Type B pancreatic cell (in vitro differentiated cells): ENCODE data around the gene GLI1. TPM values are rescaled to one million over a fixed set of nuclear protein-coding genes. Genes with fewer than 3 reads are reported as not detected.
"Not testable (repeated sequence)": the region's sequence is repeated elsewhere in the genome, so short reads cannot be mapped to it uniquely, and the experiment has no call there.

Experiments used
- DNase-seq: peaks from one replicate; pipeline ENCODE4 v3.0.0; 2021; ENCODE audit warnings: mixed read lengths; ENCODE audit not compliant: unreplicated experiment; ENCODE audit errors: extremely low spot score
- H3K27ac Mint-ChIP-seq: 2 replicates; pipeline ENCODE4 v1.8.0; 2021; ENCODE audit warnings: mild to moderate bottlenecking, mixed read lengths
- H3K27me3 Mint-ChIP-seq: 2 replicates; pipeline ENCODE4 v1.8.0; 2021; ENCODE audit warnings: mixed read lengths
- H3K36me3 Mint-ChIP-seq: 2 replicates; pipeline ENCODE4 v1.8.0; 2021; ENCODE audit warnings: mixed read lengths
- H3K4me1 Mint-ChIP-seq: one replicate; pipeline ENCODE4 v1.8.0; 2021; ENCODE audit warnings: mixed read lengths; ENCODE audit not compliant: unreplicated experiment
- H3K4me3 Mint-ChIP-seq: 2 replicates; pipeline ENCODE4 v1.8.0; 2021; ENCODE audit warnings: mild to moderate bottlenecking, mixed read lengths
- H3K9me3 Mint-ChIP-seq: 2 replicates; pipeline ENCODE4 v1.8.0; 2021; ENCODE audit warnings: mixed read lengths
- total RNA-seq: library from RNA; stranded (reverse); gene quantifications from 2 replicates; pipeline ENCODE4 v1.2.1, GENCODE V29; 2021; ENCODE audit warnings: low replicate concordance
- TF ChIP-seq, protein P1 (sequence below): fragments of 200-600 bp; sonication (generic); conservative IDR thresholded peaks from 2 replicates; pipeline ENCODE4 v1.5.0; 2021; ENCODE audit warnings: antibody characterized with exemption, mild to moderate bottlenecking

The GLI1 gene
- total RNA-seq, 1 donor from 2014 or later: 22.7 TPM

GRCh38 chr12:57496822-57497221 lies 37.2 kb downstream of the GLI1 start:
- no peak for DNase-seq
- no peaks in the 10 kb centered on the region for H3K9me3 Mint-ChIP-seq
- H3K27me3 Mint-ChIP-seq: no peaks in the 10 kb centered on the region
- no peak overlapping the region for H3K27ac Mint-ChIP-seq
- no peaks in the 10 kb centered on the region for H3K4me1 Mint-ChIP-seq
- peaks cover 39% of the 10 kb centered on the region for H3K36me3 Mint-ChIP-seq
- TF ChIP-seq, protein P1, sequence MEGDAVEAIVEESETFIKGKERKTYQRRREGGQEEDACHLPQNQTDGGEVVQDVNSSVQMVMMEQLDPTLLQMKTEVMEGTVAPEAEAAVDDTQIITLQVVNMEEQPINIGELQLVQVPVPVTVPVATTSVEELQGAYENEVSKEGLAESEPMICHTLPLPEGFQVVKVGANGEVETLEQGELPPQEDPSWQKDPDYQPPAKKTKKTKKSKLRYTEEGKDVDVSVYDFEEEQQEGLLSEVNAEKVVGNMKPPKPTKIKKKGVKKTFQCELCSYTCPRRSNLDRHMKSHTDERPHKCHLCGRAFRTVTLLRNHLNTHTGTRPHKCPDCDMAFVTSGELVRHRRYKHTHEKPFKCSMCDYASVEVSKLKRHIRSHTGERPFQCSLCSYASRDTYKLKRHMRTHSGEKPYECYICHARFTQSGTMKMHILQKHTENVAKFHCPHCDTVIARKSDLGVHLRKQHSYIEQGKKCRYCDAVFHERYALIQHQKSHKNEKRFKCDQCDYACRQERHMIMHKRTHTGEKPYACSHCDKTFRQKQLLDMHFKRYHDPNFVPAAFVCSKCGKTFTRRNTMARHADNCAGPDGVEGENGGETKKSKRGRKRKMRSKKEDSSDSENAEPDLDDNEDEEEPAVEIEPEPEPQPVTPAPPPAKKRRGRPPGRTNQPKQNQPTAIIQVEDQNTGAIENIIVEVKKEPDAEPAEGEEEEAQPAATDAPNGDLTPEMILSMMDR: no peak
- H3K4me3 Mint-ChIP-seq: no peak overlapping the region

- TF ChIP-seq, protein P1: no peak
- Mint-ChIP-seq H3K9me3 (no peaks in the 10 kb centered on the region), H3K27me3 (no peaks in the 10 kb centered on the region), H3K4me1 (no peaks in the 10 kb centered on the region), H3K27ac (peak overlapping the region; percentile 7), H3K36me3 (peaks cover 43% of the 10 kb centered on the region), H3K4me3 (no peak overlapping the region)
- DNase-seq: no peak
These were observed 37.9 kb downstream of the GLI1 start for GRCh38 chr12:57497223-57498131.

GRCh38 chr12:57498132-57498502 lies 38.5 kb downstream of the GLI1 start:
- Mint-ChIP-seq H3K36me3 (peaks cover 37% of the 10 kb centered on the region), H3K4me1 (no peaks in the 10 kb centered on the region), H3K9me3 (no peaks in the 10 kb centered on the region), H3K4me3 (no peak overlapping the region), H3K27me3 (no peaks in the 10 kb centered on the region), H3K27ac (no peak overlapping the region)
- TF ChIP-seq, protein P1: no peak
- DNase-seq: no peak

DNA sequence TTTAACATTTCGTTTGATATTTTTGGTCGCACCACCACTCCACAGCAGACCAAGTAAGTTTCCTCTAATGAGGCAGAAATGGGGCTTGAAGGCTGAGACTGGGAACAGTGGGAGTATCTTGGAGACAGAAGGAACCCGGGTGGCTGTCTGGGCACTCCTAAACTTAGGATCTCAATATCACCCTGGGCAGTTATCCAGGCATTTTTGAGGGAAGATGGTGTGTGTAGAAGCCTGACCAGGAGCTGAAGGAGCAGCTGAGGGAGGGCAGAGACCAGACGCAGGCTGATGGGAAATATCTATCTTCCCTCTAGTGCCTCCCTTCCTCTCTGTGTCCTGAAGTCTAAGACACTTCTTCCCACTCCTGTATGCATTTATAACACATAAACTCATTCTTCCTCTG lies 39.0 kb downstream of the GLI1 start:
- H3K36me3 Mint-ChIP-seq: peaks cover 37% of the 10 kb centered on the region
- H3K27ac Mint-ChIP-seq: no peak overlapping the region
- H3K4me1 Mint-ChIP-seq: no peaks in the 10 kb centered on the region
- TF ChIP-seq, protein P1: no peak
- no peak for DNase-seq
- H3K9me3 Mint-ChIP-seq: no peaks in the 10 kb centered on the region
- H3K27me3 Mint-ChIP-seq: no peaks in the 10 kb centered on the region
- H3K4me3 Mint-ChIP-seq: no peak overlapping the region

DNA sequence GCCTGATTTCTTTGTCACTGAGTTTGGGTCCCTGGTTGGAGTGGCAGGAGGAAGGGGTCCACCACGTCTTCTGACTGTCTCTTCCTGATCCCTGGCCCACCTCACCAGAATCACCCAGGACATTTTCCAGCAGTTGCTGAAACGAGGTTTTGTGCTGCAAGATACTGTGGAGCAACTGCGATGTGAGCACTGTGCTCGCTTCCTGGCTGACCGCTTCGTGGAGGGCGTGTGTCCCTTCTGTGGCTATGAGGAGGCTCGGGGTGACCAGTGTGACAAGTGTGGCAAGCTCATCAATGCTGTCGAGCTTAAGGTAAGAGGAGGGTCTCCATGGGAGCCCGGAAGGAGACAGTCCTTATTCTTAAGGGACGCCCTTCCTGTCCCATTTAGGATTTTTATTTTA lies 40.6 kb downstream of the GLI1 start:
- H3K9me3 Mint-ChIP-seq: no peaks in the 10 kb centered on the region
- no peaks in the 10 kb centered on the region for H3K27me3 Mint-ChIP-seq
- H3K27ac Mint-ChIP-seq: no peak overlapping the region
- DNase-seq: no peak
- no peaks in the 10 kb centered on the region for H3K4me1 Mint-ChIP-seq
- peaks cover 44% of the 10 kb centered on the region for H3K36me3 Mint-ChIP-seq
- no peak overlapping the region for H3K4me3 Mint-ChIP-seq
- TF ChIP-seq, protein P1: no peak

DNA sequence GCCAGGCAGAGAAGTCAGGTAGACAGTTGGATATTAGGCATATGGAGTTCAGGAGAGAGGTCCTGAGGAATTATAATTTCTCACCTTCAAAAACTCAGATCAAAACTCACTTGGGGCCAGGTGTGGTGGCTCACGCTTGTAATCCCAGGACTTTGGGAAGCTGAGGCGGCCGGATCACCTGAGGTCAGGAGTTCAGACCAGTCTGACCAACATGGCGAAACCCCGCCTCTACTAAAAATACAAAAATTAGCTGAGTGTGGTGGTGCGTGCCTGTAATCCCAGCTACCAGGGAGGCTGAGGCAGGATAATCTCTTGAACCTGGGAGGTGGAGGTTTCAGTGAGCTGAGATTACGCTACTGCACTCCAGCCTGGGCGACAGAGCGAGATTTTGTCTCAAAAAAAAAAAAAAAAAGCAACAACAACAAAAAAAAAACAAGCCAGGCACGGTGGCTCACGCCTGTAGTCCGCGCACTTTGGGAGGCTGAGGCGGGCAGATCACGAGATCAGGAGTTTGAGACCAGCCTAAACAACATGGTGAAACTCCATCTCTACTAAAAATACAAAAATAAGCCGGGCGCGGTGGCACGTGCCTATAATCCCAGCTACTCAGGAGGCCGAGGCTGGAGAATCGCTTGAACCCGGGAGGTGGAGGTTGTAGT lies 42.9 kb downstream of the GLI1 start:
- not testable (repeated sequence) for H3K4me1 Mint-ChIP-seq, H3K27ac Mint-ChIP-seq, H3K9me3 Mint-ChIP-seq, H3K4me3 Mint-ChIP-seq, H3K27me3 Mint-ChIP-seq, DNase-seq
- peaks cover 36% of the 10 kb centered on the region for H3K36me3 Mint-ChIP-seq

DNA sequence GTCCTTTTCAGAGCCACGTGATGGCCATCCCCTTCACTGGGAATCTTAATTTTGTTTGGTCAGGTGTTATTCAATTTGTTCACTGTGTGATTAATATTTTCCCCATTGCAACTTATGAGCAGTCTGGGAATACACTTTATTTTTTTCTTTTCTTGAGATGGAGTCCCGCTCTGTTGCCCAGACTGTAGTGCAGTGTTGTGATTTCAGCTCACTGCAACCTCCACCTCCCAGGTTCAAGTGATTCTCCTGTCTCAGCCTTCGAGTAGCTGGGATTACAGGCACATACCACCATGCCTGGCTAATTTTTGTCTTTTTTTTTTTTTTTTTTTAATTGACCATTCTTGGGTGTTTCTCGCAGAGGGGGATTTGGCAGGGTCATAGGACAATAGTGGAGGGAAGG lies 47.0 kb downstream of the GLI1 start:
- not testable (repeated sequence) for H3K4me1 Mint-ChIP-seq, H3K9me3 Mint-ChIP-seq, H3K4me3 Mint-ChIP-seq, DNase-seq, H3K27ac Mint-ChIP-seq, H3K27me3 Mint-ChIP-seq
- peaks cover 22% of the 10 kb centered on the region for H3K36me3 Mint-ChIP-seq

GRCh38 chr12:57507796-57508195 lies 48.2 kb downstream of the GLI1 start:
- not testable (repeated sequence) for H3K27me3 Mint-ChIP-seq, H3K27ac Mint-ChIP-seq, H3K4me1 Mint-ChIP-seq, H3K4me3 Mint-ChIP-seq, H3K9me3 Mint-ChIP-seq, DNase-seq
- H3K36me3 Mint-ChIP-seq: peaks cover 26% of the 10 kb centered on the region
